Neural progenitor cell (in vitro differentiated cells): ENCODE measurements around the gene FAM219B.

ENCODE experiments used
- EZH2 ChIP-seq: fragments of 200-600 bp; sonication (generic); IDR thresholded peaks from 2 replicates; pipeline ENCODE4 v1.6.1; 2017; ENCODE audit warnings: antibody characterized with exemption, mild to moderate bottlenecking, moderate library complexity
- EZH2phosphoT487 ChIP-seq: fragments of 200-600 bp; sonication (generic); IDR thresholded peaks from 2 replicates; pipeline ENCODE4 v1.6.1; 2017; ENCODE audit warnings: antibody characterized with exemption
- TF ChIP-seq, protein P1 (sequence below): fragments of 200-600 bp; sonication (generic); IDR thresholded peaks from 2 replicates; pipeline ENCODE4 v1.5.1; 2017; ENCODE audit warnings: antibody characterized with exemption, mild to moderate bottlenecking

DNA sequence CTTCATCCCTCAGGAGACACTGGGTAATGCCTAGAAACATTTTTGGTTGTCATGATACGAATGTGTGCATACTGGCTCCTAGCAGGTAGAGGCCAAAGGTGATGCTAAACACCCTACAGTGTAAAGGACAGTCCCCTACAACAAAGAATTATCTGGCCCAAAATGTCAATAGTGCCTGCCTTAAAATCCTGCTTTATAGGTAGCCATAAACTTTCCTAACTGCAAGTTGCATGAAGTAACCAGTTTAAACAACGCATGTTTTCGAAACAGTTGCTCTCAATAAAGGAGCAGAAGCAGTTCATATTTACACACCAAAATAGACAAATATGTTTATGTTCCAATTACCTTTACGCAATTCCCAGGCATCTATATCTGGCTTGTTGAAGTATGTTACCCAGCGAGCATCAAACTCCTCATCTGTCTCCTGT is 22.1 kb upstream of the FAM219B start:
- TF ChIP-seq, protein P1, sequence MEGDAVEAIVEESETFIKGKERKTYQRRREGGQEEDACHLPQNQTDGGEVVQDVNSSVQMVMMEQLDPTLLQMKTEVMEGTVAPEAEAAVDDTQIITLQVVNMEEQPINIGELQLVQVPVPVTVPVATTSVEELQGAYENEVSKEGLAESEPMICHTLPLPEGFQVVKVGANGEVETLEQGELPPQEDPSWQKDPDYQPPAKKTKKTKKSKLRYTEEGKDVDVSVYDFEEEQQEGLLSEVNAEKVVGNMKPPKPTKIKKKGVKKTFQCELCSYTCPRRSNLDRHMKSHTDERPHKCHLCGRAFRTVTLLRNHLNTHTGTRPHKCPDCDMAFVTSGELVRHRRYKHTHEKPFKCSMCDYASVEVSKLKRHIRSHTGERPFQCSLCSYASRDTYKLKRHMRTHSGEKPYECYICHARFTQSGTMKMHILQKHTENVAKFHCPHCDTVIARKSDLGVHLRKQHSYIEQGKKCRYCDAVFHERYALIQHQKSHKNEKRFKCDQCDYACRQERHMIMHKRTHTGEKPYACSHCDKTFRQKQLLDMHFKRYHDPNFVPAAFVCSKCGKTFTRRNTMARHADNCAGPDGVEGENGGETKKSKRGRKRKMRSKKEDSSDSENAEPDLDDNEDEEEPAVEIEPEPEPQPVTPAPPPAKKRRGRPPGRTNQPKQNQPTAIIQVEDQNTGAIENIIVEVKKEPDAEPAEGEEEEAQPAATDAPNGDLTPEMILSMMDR, result no peak
- TF ChIP-seq EZH2 (no peak), EZH2phosphoT487 (no peak)
